ENCODE measurements around the gene NOL12.
A peak's percentile ranks its signal among the peaks of the same experiment; 100 is the strongest.
"Not testable (repeated sequence)": the region's sequence is repeated elsewhere in the genome, so short reads cannot be mapped to it uniquely, and the experiment has no call there.

The NOL12 gene

DNA sequence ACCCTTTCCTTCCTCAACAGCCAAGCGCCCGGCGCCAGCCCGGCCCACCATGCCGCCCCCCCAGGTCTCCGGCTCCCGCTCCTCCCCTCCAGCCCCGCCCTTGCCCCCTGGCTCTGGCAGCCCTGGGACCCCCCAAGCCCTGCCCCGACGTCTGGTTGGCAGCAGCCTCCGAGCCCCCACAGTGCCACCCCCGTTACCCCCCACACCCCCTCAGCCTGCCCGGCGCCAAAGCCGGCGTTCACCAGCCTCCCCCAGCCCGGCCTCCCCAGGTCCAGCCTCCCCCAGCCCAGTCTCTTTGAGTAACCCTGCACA lies 30.9 kb upstream of the NOL12 start:
- Mint-ChIP-seq H3K36me3 (ENCODE audit: low read depth) (peaks cover 24% of the 10 kb centered on the region), H3K27me3 (no peaks in the 10 kb centered on the region), H3K9me3 (no peaks in the 10 kb centered on the region), H3K4me1 (ENCODE audit: low read depth) (peaks cover 20% of the 10 kb centered on the region), H3K27ac (no peak overlapping the region), H3K4me3 (no peak overlapping the region)

DNA sequence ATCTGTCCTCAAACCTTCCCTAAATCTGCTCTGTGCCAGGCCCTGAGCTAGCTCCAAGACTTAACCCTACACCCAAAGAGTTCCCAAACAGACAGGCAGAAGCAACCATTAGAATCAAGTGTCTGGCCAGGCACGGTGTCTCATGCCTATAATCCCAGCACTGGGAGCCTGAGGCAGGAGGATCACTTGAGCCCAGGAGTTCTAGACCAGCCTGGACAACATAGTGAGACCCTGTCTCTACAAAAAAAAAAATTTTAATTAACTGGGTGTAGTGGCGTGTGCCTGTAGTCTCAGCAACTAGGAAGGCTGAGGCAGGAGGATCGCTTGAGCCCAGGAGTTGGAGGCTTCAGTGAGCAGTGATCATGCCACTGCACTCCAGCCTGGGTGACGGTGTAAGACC lies 29.6 kb upstream of the NOL12 start:
- H3K4me3 Mint-ChIP-seq, result not testable (repeated sequence)
- peaks cover 21% of the 10 kb centered on the region for H3K36me3 Mint-ChIP-seq (ENCODE audit: low read depth)

DNA sequence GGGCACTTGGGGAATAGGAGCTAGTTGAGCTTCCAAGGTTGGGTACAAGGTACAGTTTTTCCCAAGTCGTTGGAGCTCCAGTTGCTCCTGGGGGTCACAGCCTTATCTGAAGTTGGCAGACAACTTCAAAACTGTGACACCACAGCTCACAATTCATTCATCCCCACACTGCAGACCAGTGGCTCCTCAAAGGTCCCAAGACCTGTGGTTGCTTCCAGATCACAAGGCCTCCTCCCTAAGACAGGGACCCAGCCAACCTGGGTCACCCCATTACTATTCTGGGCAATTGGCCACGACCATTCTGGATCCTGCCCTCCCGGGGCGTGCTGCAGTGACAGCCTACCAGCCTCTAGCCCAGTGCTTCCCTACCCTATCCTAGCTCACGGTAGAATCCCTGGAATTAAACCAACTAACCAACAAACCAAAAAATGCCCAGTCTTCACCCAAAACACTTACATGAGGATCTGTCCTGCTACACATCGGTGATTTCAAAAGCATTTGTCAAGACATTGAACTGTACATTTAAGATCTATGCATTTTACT lies 28.5 kb upstream of the NOL12 start:
- H3K9me3 Mint-ChIP-seq, result no peaks in the 10 kb centered on the region
- H3K4me3 Mint-ChIP-seq, result peak overlapping the region; percentile 87
- H3K27ac Mint-ChIP-seq, result peak overlapping the region; percentile 91
- H3K36me3 Mint-ChIP-seq (ENCODE audit: low read depth), result peaks cover 20% of the 10 kb centered on the region
- H3K27me3 Mint-ChIP-seq, result no peaks in the 10 kb centered on the region
- H3K4me1 Mint-ChIP-seq (ENCODE audit: low read depth), result peaks cover 41% of the 10 kb centered on the region

More for the DNA sequence above, 29.6 kb upstream of the NOL12 start:
- H3K9me3 Mint-ChIP-seq, H3K27ac Mint-ChIP-seq, H3K27me3 Mint-ChIP-seq: not testable (repeated sequence)
- peaks cover 34% of the 10 kb centered on the region for H3K4me1 Mint-ChIP-seq (ENCODE audit: low read depth)

DNA sequence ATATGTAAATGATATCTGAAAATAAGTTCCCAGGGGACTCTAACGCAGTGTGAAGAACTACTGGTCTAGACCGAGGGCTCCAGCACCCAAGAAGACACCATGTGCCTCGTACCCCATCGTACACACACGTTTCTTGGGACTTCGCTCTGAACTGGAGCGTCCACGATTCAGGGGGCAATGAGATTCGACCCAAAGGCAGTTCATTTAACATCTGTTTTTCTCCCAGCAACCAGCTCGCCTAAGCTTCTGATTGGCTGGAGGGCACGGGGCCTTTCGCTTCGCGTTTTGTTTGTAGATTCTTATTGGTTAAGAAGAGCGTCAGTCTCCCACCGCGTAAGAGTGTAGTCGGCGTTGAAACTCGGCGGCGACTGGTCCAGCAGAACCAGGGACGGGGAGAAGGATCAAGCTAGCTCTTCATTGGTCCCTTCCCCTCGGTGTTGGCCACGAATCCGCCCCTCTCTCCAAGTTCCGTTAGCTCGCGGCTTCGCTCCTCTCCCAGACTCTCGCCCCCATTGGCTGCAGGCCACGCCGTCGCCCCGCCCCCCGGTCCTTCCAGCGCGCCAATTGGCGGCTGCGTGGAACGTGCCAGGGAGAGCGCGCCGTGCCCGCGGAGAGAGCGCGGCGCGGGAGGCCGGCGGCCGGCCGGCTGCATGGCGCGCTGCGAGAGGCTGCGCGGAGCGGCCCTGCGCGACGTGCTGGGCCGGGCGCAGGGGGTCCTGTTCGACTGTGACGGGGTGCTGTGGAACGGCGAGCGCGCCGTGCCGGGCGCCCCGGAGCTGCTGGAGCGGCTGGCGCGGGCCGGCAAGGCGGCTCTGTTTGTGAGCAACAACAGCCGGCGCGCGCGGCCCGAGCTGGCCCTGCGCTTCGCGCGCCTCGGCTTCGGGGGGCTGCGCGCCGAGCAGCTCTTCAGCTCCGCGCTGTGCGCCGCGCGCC lies 27.7 kb upstream of the NOL12 start, which contains the start of gene PDXP:
TSS of gene PDXP (plus strand) at position 591 of the 933 bp plus-strand sequence. CDS start at position 651, 60 bp downstream.
- peaks cover 41% of the 10 kb centered on the region for H3K4me1 Mint-ChIP-seq (ENCODE audit: low read depth)
- peak within 1 kb of the TSS; percentile 91 for H3K27ac Mint-ChIP-seq
- H3K36me3 Mint-ChIP-seq (ENCODE audit: low read depth), result peaks cover 13% of the 10 kb centered on the region
- H3K4me3 Mint-ChIP-seq, result peak within 1 kb of the TSS; percentile 89
- no peaks in the 10 kb centered on the region for H3K9me3 Mint-ChIP-seq
- no peaks in the 10 kb centered on the region for H3K27me3 Mint-ChIP-seq

DNA sequence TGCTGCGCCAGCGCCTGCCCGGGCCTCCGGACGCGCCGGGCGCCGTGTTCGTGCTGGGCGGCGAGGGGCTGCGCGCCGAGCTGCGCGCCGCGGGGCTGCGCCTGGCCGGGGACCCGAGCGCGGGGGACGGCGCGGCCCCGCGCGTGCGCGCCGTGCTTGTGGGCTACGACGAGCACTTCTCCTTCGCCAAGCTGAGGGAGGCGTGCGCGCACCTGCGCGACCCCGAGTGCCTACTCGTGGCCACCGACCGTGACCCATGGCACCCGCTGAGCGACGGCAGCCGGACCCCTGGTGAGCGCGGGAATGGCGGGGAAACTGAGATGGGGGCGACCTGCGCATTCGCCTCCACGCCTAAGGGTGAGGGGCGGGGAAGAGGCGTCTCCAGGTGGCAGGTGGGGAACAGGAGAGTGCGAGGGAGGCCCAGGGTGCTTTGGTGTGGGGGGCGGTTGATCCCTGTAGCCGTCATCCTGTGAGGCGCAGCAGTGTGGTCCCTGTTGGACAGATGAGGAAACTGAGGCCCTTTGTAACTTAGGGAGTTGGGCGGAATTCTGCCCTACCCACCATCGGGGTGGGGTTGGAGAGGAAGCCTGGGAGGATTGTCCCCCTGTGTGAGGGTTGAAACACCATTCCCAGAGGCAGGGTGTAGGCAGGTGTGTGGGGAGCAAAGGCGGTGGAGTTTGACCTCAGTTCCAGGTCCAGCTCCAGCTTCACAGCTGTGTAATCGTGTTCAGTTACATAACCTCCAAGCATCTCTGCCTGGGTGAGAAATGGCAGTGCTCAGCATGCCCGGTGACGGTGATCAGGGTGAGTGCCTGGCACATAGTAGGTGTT lies 26.9 kb upstream of the NOL12 start:
- peaks cover 12% of the 10 kb centered on the region for H3K36me3 Mint-ChIP-seq (ENCODE audit: low read depth)
- peak overlapping the region; percentile 63 for H3K27ac Mint-ChIP-seq

DNA sequence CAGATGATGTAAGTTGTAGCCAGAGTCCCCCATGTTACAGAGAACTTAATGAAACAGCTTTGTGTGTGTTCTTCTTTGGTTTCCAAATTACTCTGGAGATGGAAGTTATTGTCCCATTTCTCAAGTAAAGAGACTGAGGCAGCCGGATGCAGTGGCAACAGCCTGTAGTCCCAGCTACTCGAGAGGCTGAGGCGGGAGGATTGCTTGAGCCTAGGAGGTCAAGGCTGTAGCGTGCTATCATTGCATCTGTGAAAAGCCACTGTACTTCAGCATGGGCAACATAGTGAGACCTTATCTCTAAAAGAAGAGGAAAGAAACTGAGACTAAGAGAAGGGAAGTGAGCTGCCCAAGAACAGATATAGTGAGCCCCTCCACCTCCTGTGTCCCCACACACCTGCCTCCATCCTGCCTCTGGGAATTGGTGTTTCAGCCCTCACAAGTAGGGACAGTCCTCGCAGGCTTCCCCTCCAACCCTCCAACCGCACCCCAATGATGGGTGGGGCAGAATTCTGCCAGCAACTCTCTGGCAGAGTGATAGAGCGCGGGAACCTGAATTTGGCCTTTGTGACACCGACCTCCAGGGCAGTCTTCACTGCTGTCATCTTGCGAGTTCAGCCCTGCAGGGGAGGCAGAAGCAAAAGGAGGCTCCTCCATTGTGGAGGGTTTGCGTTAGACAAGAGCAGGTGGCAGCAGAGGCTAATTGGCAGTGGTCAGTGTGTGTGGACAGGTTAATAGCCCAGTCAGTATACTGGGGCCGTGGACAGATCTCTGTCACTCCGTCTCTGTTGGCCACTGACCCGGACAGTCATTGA lies 26.0 kb upstream of the NOL12 start:
- H3K36me3 Mint-ChIP-seq (ENCODE audit: low read depth), result peaks cover 12% of the 10 kb centered on the region
- H3K4me3 Mint-ChIP-seq, result peak overlapping the region; percentile 89
- H3K27me3 Mint-ChIP-seq, result no peaks in the 10 kb centered on the region
- peaks cover 41% of the 10 kb centered on the region for H3K4me1 Mint-ChIP-seq (ENCODE audit: low read depth)
- no peaks in the 10 kb centered on the region for H3K9me3 Mint-ChIP-seq
- H3K27ac Mint-ChIP-seq, result peak overlapping the region; percentile 63

More for the DNA sequence above, 26.9 kb upstream of the NOL12 start:
- peaks cover 41% of the 10 kb centered on the region for H3K4me1 Mint-ChIP-seq (ENCODE audit: low read depth)
- no peaks in the 10 kb centered on the region for H3K9me3 Mint-ChIP-seq
- no peaks in the 10 kb centered on the region for H3K27me3 Mint-ChIP-seq
- H3K4me3 Mint-ChIP-seq, result peak overlapping the region; percentile 89

DNA sequence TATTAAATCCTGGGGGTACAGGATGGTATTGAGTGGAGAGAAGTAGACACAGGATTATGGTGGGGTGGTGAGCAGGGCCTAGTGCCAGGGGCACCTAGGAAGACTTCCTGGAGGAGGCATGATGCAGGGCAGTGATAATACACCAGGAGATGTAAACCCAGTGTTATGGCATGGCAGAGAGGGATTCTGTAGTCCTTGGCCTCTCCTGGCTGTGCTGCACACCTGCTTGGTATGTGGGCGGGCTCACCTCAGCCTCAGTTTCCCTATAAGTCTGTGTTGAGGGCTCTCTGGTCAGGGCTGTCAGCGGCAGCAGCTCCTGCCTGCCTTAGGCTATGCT lies 25.5 kb upstream of the NOL12 start:
- no peaks in the 10 kb centered on the region for H3K27me3 Mint-ChIP-seq
- no peaks in the 10 kb centered on the region for H3K9me3 Mint-ChIP-seq
- peaks cover 41% of the 10 kb centered on the region for H3K4me1 Mint-ChIP-seq (ENCODE audit: low read depth)
- peaks cover 15% of the 10 kb centered on the region for H3K36me3 Mint-ChIP-seq (ENCODE audit: low read depth)
- no peak overlapping the region for H3K27ac Mint-ChIP-seq
- peak overlapping the region; percentile 89 for H3K4me3 Mint-ChIP-seq

DNA sequence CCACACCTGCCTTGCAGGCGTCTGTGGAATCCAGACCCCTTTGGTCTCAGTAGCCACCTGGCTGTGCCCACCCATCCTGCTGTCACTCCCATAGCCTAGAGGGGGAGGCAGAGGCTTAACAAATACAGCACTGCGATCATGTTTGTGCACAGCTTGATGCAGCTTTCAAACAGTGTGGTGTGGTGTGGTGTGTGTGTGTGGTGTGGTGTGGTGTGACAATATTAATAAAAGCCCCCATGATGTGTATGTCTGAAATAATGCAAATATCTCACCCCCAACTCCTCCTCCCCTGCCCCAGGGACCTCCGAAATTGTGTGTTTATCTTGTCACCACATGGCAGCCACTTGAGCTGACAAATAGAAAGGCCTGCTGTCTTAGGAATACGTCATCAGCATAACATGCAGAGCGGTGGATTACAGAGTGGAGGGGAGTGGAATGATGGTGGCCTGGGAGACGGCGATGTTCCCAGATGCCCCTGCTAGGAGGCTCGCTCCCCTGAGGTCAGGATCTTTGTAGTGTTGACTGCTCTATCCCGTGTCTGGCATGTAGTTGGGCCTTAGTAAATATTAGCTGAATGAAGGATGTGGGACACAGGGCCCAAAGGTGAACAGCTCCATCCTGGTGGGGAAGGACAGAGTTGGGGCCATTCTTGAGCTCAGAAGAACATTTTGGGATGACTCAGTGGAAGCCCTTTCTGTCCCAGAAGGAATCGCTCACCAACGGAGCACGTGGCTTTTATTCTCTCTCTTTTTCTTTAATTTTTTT lies 24.8 kb upstream of the NOL12 start:
- no peak overlapping the region for H3K27ac Mint-ChIP-seq
- H3K4me1 Mint-ChIP-seq (ENCODE audit: low read depth), result peaks cover 43% of the 10 kb centered on the region
- H3K9me3 Mint-ChIP-seq, result no peaks in the 10 kb centered on the region

DNA sequence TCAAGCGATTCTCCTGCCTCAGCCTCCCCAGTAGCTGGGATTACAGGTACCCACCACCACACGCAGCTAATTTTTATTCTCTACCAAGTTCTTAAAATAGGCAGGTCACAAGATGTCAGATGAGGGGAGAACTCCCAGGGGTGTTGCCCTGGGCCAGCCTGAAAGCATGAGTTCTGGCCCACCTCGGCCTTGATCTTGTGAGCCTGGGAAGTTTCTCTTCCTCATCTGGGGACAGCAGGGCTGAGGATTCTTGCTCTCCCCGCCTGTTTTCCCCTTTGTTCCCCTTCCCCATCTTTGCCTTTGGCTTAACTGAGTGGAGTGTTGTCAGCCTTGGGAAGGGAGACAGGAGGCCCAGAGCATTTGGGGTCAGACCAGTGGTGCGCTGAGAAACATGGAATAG lies 24.1 kb upstream of the NOL12 start:
- Mint-ChIP-seq H3K4me3 (no peak overlapping the region), H3K4me1 (ENCODE audit: low read depth) (peaks cover 43% of the 10 kb centered on the region), H3K9me3 (no peaks in the 10 kb centered on the region), H3K27me3 (no peaks in the 10 kb centered on the region), H3K27ac (no peak overlapping the region), H3K36me3 (ENCODE audit: low read depth) (peaks cover 25% of the 10 kb centered on the region)

More for the DNA sequence above, 24.8 kb upstream of the NOL12 start:
- Mint-ChIP-seq H3K27me3 (no peaks in the 10 kb centered on the region), H3K4me3 (peak overlapping the region; percentile 9), H3K36me3 (ENCODE audit: low read depth) (peaks cover 19% of the 10 kb centered on the region)

DNA sequence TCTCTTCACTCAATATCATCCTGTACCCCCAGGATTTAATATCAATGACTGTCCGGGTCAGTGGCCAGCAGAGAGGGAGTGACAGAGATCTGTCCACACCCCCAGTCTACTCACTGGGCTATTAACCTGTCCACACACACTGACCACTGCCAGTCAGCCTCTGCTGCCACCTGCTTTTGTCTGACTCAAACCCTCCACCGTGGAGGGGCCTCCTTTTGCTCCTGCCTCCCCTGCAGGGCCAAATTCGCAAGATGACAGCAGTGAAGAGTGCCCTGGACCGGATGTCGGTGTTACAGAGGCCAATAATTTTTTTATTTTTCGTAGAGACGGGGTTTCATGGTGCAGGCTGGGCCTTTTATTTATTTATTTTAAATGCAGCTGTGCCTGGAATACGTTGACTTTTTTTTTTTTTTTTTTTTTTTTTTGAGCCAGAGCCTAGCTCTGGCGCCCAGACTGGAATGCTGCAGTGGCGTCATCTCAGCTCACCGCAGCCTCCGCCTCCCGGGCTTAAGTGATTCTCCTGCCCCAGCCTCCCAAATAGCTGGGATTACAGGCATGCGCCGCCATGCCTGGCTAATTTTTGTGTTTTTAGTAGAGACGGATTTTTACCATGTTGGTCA lies 22.5 kb upstream of the NOL12 start:
- Mint-ChIP-seq H3K4me1 (ENCODE audit: low read depth) (peaks cover 34% of the 10 kb centered on the region), H3K4me3 (no peak overlapping the region), H3K9me3 (no peaks in the 10 kb centered on the region), H3K27me3 (no peaks in the 10 kb centered on the region), H3K27ac (no peak overlapping the region), H3K36me3 (ENCODE audit: low read depth) (peaks cover 25% of the 10 kb centered on the region)

DNA sequence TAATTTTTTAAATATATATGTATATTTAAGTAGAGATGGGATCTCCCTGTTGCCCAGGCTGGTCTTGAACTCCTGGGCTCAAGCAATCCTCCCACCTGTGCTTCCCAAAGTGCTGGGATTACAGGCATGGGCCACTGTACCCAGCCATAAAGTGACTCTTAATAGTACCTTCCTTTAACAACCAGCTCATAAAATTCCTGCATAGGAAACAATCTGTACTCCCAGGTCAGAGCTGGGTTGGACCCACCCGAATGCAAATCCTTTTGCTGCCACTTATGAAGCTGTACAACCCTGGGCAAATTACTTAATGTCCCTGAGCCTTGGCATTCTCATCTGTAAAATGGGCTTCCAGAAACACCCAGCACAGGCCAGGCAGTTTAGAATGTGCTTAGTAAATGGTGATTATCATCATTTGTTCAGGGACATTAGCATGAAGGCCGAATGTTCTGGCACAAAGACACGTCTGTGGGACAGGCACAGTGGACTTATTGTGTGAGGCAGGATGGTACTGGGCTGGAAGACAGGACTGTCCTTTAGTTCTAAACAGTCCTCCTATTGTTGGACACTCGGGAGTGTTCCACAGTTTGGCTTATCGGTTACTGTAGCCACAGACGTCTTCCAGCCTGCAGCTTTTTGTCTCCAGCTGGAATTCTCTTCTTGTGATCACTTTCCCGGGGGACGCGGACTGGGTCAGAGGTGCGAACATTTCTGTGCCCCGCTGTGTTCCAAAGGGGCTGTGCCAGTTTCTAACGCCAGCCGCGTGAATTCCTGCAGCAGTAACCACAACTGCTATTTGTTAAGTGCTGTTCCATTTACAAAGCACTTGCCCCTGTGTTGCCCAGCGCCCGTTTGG lies 21.7 kb upstream of the NOL12 start:
- H3K9me3 Mint-ChIP-seq, result no peaks in the 10 kb centered on the region
- H3K4me1 Mint-ChIP-seq (ENCODE audit: low read depth), result peaks cover 33% of the 10 kb centered on the region
- no peaks in the 10 kb centered on the region for H3K27me3 Mint-ChIP-seq
- H3K4me3 Mint-ChIP-seq, result no peak overlapping the region
- no peak overlapping the region for H3K27ac Mint-ChIP-seq
- H3K36me3 Mint-ChIP-seq (ENCODE audit: low read depth), result peaks cover 25% of the 10 kb centered on the region

DNA sequence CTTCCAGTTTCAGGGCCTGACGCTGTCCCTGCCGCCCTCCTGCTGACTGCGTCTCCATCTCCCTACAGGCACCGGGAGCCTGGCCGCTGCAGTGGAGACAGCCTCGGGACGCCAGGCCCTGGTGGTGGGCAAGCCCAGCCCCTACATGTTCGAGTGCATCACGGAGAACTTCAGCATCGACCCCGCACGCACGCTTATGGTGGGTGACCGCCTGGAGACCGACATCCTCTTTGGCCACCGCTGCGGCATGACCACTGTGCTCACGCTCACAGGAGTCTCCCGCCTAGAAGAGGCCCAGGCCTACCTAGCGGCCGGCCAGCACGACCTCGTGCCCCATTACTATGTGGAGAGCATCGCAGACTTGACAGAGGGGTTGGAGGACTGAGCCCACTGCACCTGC lies 20.7 kb upstream of the NOL12 start:
- H3K4me3 Mint-ChIP-seq, result no peak overlapping the region
- peaks cover 21% of the 10 kb centered on the region for H3K36me3 Mint-ChIP-seq (ENCODE audit: low read depth)
- H3K27me3 Mint-ChIP-seq, result no peaks in the 10 kb centered on the region
- no peak overlapping the region for H3K27ac Mint-ChIP-seq
- H3K9me3 Mint-ChIP-seq, result no peaks in the 10 kb centered on the region
- peaks cover 27% of the 10 kb centered on the region for H3K4me1 Mint-ChIP-seq (ENCODE audit: low read depth)

DNA sequence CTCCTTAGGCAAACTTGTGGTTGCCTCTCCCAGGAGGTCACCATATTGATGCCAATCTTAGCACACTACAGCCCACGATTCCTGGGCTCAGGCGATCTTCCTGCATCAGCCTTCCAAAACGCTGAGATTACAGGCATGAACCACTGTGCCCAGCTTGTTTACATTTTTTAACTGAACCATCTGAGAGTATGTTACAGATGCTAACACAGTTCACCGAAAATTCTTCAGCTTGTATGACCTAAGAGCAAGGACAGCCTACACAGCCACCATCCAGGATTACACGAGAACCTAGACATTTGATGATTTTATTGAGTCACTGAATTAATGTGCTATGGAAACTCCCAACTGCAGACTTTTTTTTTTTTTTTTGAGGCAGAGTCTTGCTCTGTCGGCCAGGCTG lies 16.6 kb upstream of the NOL12 start:
- Mint-ChIP-seq H3K4me1 (ENCODE audit: low read depth) (peaks cover 40% of the 10 kb centered on the region), H3K9me3 (no peaks in the 10 kb centered on the region), H3K27ac (peak overlapping the region; percentile 41), H3K4me3 (no peak overlapping the region), H3K36me3 (ENCODE audit: low read depth) (peaks cover 16% of the 10 kb centered on the region), H3K27me3 (no peaks in the 10 kb centered on the region)

Data from stimulated activated naive CD8-positive, alpha-beta T cell treated with anti-CD3 and anti-CD28 coated beads, Interleukin-15, Interleukin-2, amounts not matched to agents 100 ng/mL and 50 ng/mL, for 24 hours (primary cell).